Stimulated activated memory B cell treated with anti-CD40 and anti-IgM and Interleukin-4, amounts not matched to agents 10 μg/mL and 1 μg/mL and 100 μg/mL, for 72 hours (primary cell): ENCODE measurements around the gene C1orf115.
"Not testable (repeated sequence)": the region's sequence is repeated elsewhere in the genome, so short reads cannot be mapped to it uniquely, and the experiment has no call there.

Source experiments
- ATAC-seq: fragments of 150-1000 bp; cut with Tn5 transposase; 2 replicates; pipeline ENCODE4 v1.10.0; 2021
- H3K27ac Mint-ChIP-seq: one replicate; pipeline ENCODE4 v1.8.0; 2022; ENCODE audit warnings: mild to moderate bottlenecking, mixed read lengths
- H3K27me3 Mint-ChIP-seq: one replicate; pipeline ENCODE4 v1.8.0; 2022; ENCODE audit warnings: mixed read lengths
- H3K36me3 Mint-ChIP-seq: one replicate; pipeline ENCODE4 v1.8.0; 2022; ENCODE audit warnings: mixed read lengths
- H3K4me1 Mint-ChIP-seq: one replicate; pipeline ENCODE4 v1.8.0; 2022; ENCODE audit warnings: mixed read lengths
- H3K4me3 Mint-ChIP-seq: one replicate; pipeline ENCODE4 v1.8.0; 2022; ENCODE audit warnings: mild to moderate bottlenecking, moderate library complexity, mixed read lengths
- H3K9me3 Mint-ChIP-seq: one replicate; pipeline ENCODE4 v1.8.0; 2022; ENCODE audit warnings: mixed read lengths

The C1orf115 gene

GRCh38 chr1:220702733-220703270 lies 12.6 kb downstream of the C1orf115 start:
- Mint-ChIP-seq H3K27me3 (no peaks in the 10 kb centered on the region), H3K9me3 (peaks cover 5% of the 10 kb centered on the region), H3K27ac (peak overlapping the region; percentile 33), H3K4me3 (peak overlapping the region; percentile 10), H3K4me1 (peaks cover 14% of the 10 kb centered on the region), H3K36me3 (peaks cover 5% of the 10 kb centered on the region)
- ATAC-seq, result no peak

DNA sequence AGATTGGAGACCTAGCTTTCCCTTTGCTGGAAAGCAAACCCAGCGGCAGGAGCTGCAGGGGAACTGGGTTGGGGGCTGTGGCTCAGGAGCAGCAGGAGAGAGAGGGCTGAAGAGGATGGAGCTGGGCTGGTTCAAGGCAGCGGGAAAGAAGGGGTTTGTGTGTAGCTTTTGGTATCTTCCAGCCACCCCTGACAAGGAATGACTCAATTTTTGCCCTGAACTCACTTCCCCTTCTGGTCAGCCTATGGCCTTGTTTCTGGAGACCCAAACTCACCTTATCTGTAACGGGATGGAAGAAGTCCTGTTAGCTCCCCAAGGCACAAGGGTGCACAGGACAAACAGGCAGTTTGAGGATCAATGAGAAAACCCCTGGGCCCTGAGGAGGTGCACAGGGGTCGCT lies 13.1 kb downstream of the C1orf115 start:
- H3K27me3 Mint-ChIP-seq, result no peaks in the 10 kb centered on the region
- ATAC-seq, result peak; percentile 6
- peaks cover 5% of the 10 kb centered on the region for H3K9me3 Mint-ChIP-seq
- peaks cover 14% of the 10 kb centered on the region for H3K4me1 Mint-ChIP-seq
- peaks cover 5% of the 10 kb centered on the region for H3K36me3 Mint-ChIP-seq
- peak overlapping the region; percentile 33 for H3K27ac Mint-ChIP-seq
- H3K4me3 Mint-ChIP-seq, result no peak overlapping the region

- no peak overlapping the region for H3K4me3 Mint-ChIP-seq
- no peak for ATAC-seq
- peaks cover 5% of the 10 kb centered on the region for H3K9me3 Mint-ChIP-seq
- no peaks in the 10 kb centered on the region for H3K36me3 Mint-ChIP-seq
- no peaks in the 10 kb centered on the region for H3K27me3 Mint-ChIP-seq
- H3K4me1 Mint-ChIP-seq, result peaks cover 35% of the 10 kb centered on the region
- no peak overlapping the region for H3K27ac Mint-ChIP-seq
Measured at GRCh38 chr1:220705782-220706181, 15.6 kb downstream of the C1orf115 start.

- Mint-ChIP-seq H3K4me1 (peaks cover 42% of the 10 kb centered on the region), H3K27ac (peak overlapping the region; percentile 23), H3K36me3 (no peaks in the 10 kb centered on the region), H3K27me3 (no peaks in the 10 kb centered on the region), H3K4me3 (no peak overlapping the region), H3K9me3 (peaks cover 5% of the 10 kb centered on the region)
- no peak for ATAC-seq
Measured at GRCh38 chr1:220706480-220706879, 16.3 kb downstream of the C1orf115 start.

GRCh38 chr1:220707160-220707559 lies 17.0 kb downstream of the C1orf115 start:
- no peak for ATAC-seq
- Mint-ChIP-seq H3K4me1 (peaks cover 43% of the 10 kb centered on the region), H3K36me3 (no peaks in the 10 kb centered on the region), H3K9me3 (peaks cover 4% of the 10 kb centered on the region), H3K27me3 (no peaks in the 10 kb centered on the region), H3K4me3 (no peak overlapping the region), H3K27ac (peak overlapping the region; percentile 23)

DNA sequence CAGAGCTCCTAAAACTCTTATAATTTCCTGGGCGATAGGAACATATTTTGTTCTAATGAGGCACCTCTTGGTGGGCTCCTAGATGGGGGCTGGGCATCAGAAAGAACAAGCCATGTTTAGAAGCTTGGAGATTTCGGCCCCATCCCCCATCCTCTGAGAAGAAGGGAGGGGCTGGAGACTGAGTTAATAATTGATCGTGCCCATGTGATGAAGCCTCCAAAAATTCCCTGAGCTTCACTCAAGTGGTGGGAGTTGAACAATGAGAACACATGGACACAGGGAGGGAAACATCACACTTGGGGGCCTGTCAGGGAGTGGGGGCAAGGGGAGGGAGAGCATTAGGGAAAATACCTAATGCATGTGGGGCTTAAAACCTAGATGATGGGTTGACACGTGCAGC lies 18.1 kb downstream of the C1orf115 start:
- Mint-ChIP-seq H3K4me1 (peaks cover 32% of the 10 kb centered on the region), H3K27ac (peak overlapping the region; percentile 23), H3K9me3 (peaks cover 2% of the 10 kb centered on the region), H3K4me3 (no peak overlapping the region), H3K27me3 (no peaks in the 10 kb centered on the region), H3K36me3 (no peaks in the 10 kb centered on the region)
- ATAC-seq, result no peak

- ATAC-seq, result peak; percentile 76
- Mint-ChIP-seq H3K36me3 (no peaks in the 10 kb centered on the region), H3K27ac (peak overlapping the region; percentile 89), H3K4me3 (peak overlapping the region; percentile 59), H3K9me3 (no peaks in the 10 kb centered on the region), H3K4me1 (peaks cover 32% of the 10 kb centered on the region), H3K27me3 (no peaks in the 10 kb centered on the region)
Measured at GRCh38 chr1:220708936-220709801, 19.0 kb downstream of the C1orf115 start.

GRCh38 chr1:220710333-220710732 lies 20.2 kb downstream of the C1orf115 start:
- ATAC-seq, result no peak
- Mint-ChIP-seq H3K4me3 (peak overlapping the region; percentile 48), H3K4me1 (peaks cover 32% of the 10 kb centered on the region), H3K27ac (peak overlapping the region; percentile 89), H3K9me3 (no peaks in the 10 kb centered on the region), H3K36me3 (no peaks in the 10 kb centered on the region), H3K27me3 (no peaks in the 10 kb centered on the region)

DNA sequence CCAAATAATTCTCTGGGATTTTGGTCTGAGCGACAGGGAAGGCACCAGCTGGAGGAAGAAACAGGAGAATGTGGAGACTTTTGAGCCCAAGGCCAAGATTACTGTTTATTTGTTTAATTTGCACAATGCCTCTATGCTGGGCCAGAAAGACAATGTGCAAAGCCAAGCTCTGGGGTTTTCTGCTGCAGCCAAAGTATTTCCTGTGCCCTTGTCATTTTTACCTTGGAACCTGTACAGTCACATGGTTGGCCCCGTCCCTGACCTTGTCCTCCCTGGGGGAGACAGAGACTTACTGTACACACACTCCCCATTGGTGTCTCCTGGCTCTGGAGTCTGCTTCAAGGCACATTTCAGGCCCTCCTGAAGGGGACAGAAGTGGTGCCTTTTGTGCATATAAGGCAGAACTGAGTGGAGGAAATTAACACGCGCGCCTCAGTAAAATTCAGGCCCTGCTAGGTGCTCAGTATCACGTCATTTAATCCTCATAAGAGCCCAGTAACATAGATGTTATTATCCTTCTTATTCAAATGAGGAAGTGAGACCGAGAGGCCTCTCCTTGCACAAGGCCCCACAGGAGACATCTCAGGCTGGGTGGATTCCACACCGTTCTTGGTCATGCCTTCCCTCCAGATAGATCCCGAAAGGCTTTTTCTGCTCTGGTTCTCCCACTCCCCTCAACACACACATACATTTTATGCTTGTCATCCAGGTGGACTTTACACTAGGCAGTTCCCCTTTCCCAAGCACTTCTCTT lies 21.1 kb downstream of the C1orf115 start:
- H3K27ac Mint-ChIP-seq, result peak overlapping the region; percentile 89

DNA sequence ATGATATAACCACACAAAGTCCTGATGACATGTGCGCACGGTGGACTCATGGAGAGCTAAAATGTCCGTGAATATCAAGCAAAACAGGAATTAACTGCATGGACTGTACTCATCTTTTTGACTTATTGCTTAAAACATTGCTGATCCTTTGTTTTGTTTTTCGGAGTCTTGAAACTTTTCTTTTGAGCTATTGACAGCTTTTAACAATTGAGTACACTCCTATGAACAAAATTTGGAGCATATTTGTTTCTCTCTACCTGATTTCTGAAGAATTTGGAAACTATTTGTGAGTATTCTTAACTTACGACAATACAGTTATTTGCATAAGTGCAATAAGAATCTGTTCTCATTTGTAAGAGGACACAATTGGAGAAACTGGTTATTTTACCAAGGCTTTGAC lies 25.8 kb downstream of the C1orf115 start:
- H3K9me3 Mint-ChIP-seq, H3K4me3 Mint-ChIP-seq, H3K27ac Mint-ChIP-seq, ATAC-seq: not testable (repeated sequence)
- Mint-ChIP-seq H3K4me1 (peaks cover 35% of the 10 kb centered on the region), H3K36me3 (peaks cover 15% of the 10 kb centered on the region), H3K27me3 (peaks cover 11% of the 10 kb centered on the region)

More for the DNA sequence above, 21.1 kb downstream of the C1orf115 start:
- Mint-ChIP-seq H3K27me3 (no peaks in the 10 kb centered on the region), H3K4me1 (peaks cover 32% of the 10 kb centered on the region), H3K9me3 (no peaks in the 10 kb centered on the region), H3K4me3 (no peak overlapping the region), H3K36me3 (no peaks in the 10 kb centered on the region)
- peak; percentile 89 for ATAC-seq

GRCh38 chr1:220717800-220718640 lies 27.9 kb downstream of the C1orf115 start:
- Mint-ChIP-seq H3K27ac (peak overlapping the region; percentile 82), H3K4me1 (peaks cover 26% of the 10 kb centered on the region), H3K36me3 (peaks cover 15% of the 10 kb centered on the region), H3K27me3 (peaks cover 11% of the 10 kb centered on the region), H3K4me3 (peak overlapping the region; percentile 81), H3K9me3 (peaks cover 3% of the 10 kb centered on the region)
- ATAC-seq, result peak; percentile 65

- Mint-ChIP-seq H3K36me3 (peaks cover 28% of the 10 kb centered on the region), H3K4me3 (peak overlapping the region; percentile 38), H3K27me3 (peaks cover 11% of the 10 kb centered on the region), H3K4me1 (peaks cover 26% of the 10 kb centered on the region)
- not testable (repeated sequence) for H3K9me3 Mint-ChIP-seq, ATAC-seq, H3K27ac Mint-ChIP-seq
Measured at GRCh38 chr1:220721266-220721665, 31.1 kb downstream of the C1orf115 start.

GRCh38 chr1:220726634-220727033 lies 36.5 kb downstream of the C1orf115 start:
- peaks cover 2% of the 10 kb centered on the region for H3K4me1 Mint-ChIP-seq
- no peak overlapping the region for H3K27ac Mint-ChIP-seq
- no peaks in the 10 kb centered on the region for H3K27me3 Mint-ChIP-seq
- H3K36me3 Mint-ChIP-seq, result peaks cover 17% of the 10 kb centered on the region
- ATAC-seq, result no peak
- H3K9me3 Mint-ChIP-seq, result no peaks in the 10 kb centered on the region
- no peak overlapping the region for H3K4me3 Mint-ChIP-seq

DNA sequence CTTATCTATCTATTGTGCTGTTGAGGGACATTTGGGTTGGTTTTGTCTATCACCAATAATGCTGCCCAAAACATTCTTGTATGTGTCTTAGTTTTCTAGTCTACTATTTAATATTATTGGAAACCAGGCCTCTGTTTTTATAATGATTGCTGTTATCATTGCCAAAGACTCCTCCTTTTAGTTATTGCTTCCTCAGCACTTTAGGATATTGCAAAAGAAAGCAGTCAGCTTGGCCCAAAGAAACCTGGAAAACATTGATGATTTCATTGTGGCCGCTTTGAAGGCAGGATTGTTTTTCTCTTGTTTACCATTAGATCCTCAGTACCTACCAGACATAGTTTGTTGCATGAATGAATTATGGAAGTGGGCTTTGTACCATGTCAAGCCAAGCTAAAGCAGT lies 37.4 kb downstream of the C1orf115 start:
- ATAC-seq, result no peak

DNA sequence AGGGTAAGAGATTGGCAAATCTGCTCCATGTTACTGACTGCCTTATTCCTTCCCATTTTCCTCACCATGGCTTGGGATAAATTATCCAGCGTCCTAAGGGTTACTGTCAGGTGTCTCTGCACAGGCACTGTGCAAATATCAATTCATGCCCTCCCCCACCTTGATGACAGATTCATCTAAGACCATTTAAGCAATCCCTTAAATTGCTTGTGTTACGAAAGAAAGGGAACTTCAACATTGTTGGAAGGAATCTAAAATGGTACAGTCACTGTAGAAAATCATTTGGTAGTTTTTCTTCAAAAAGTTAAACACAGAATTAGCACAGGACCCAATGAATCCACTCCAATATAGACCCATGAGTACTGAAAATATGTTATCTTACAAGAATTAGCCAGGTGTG lies 40.3 kb downstream of the C1orf115 start:
- Mint-ChIP-seq H3K4me1 (peaks cover 26% of the 10 kb centered on the region), H3K27ac (no peak overlapping the region), H3K27me3 (no peaks in the 10 kb centered on the region), H3K9me3 (no peaks in the 10 kb centered on the region), H3K36me3 (peaks cover 17% of the 10 kb centered on the region), H3K4me3 (no peak overlapping the region)
- no peak for ATAC-seq

More for the DNA sequence above, 37.4 kb downstream of the C1orf115 start:
- Mint-ChIP-seq H3K36me3 (peaks cover 23% of the 10 kb centered on the region), H3K27ac (no peak overlapping the region), H3K4me3 (no peak overlapping the region), H3K9me3 (no peaks in the 10 kb centered on the region), H3K4me1 (peaks cover 10% of the 10 kb centered on the region), H3K27me3 (no peaks in the 10 kb centered on the region)
